Measurements from ENCODE around the gene OR11L1. TPM values are rescaled to one million over a fixed set of nuclear protein-coding genes. Genes with fewer than 3 reads are reported as not detected.

OR11L1 gene
- polyA plus RNA-seq, 1 of the 3 experiments (the other 2 are of a cell fraction), result not detected

- H3K36me3 ChIP-seq (replicated peaks in 1 of 2; ENCODE audit: control insufficient read depth in 1 of 2, insufficient read depth in 2 of 2, low read length in 1 of 2), result no peaks in the 10 kb centered on the region
- no peaks in the 10 kb centered on the region for H4K20me1 ChIP-seq (ENCODE audit: insufficient read depth)
- CTCF ChIA-PET, result no interaction called here
- POLR2A ChIA-PET, result no interaction called here
- H3K27ac ChIP-seq (ENCODE audit: low read depth in 2 of 2, low read length in 1 of 2), result no peak overlapping the region
- TF ChIP-seq ELF1 (IDR thresholded peaks at IDR 0.05) (no peak), YY1 (IDR thresholded peaks at IDR 0.05; ENCODE audit: low read depth) (no peak), USF1 (IDR thresholded peaks at IDR 0.05; ENCODE audit: borderline replicate concordance, low read depth) (no peak), TAF1 (IDR thresholded peaks at IDR 0.05; ENCODE audit: borderline replicate concordance, low read depth, low read length) (no peak), MEF2A (IDR thresholded peaks at IDR 0.05; ENCODE audit: borderline replicate concordance, low read depth) (no peak), JUND (IDR thresholded peaks at IDR 0.05) (no peak), RCOR1 (IDR thresholded peaks at IDR 0.05; ENCODE audit: low read length) (no peak), RFX5 (IDR thresholded peaks at IDR 0.05; ENCODE audit: low read length) (no peak), TCF12 (IDR thresholded peaks at IDR 0.05) (no peak), RAD21 (IDR thresholded peaks at IDR 0.05; ENCODE audit: low read length) (no peak), RXRA (IDR thresholded peaks at IDR 0.05; ENCODE audit: borderline replicate concordance, low read depth) (no peak), FOXJ3 (CRISPR knock-in tag; IDR thresholded peaks at IDR 0.05) (no peak), USF2 (IDR thresholded peaks at IDR 0.05; ENCODE audit: borderline replicate concordance, low read depth, low read length) (no peak)
- WGBS (ENCODE audit: low lambda C conversion rate), result 0% methylated on average over 5 of the region's 5 CpGs
- no peak overlapping the region for H3K4me3 ChIP-seq (ENCODE audit: low read depth in 2 of 2, low read length in 1 of 2)
- H2AFZ ChIP-seq (ENCODE audit: low read depth), result no peak overlapping the region
- no peaks in the 10 kb centered on the region for H3K9me2 ChIP-seq
- no peaks in the 10 kb centered on the region for H3F3A ChIP-seq (replicated peaks; ENCODE audit: insufficient read depth)
- no peaks in the 10 kb centered on the region for H3K79me2 ChIP-seq (ENCODE audit: insufficient read depth)
- H3K4me2 ChIP-seq, result no peak overlapping the region
- H3K4me1 ChIP-seq (ENCODE audit: control insufficient read depth in 1 of 2, insufficient read depth in 2 of 2, low read depth in 1 of 2, low read length in 1 of 2), result no peaks in the 10 kb centered on the region
- H3K9ac ChIP-seq, result no peak overlapping the region
- DNase-seq, result no peak
- H3K27me3 ChIP-seq (ENCODE audit: insufficient read depth), result no peaks in the 10 kb centered on the region
- H3K9me3 ChIP-seq, result no peaks in the 10 kb centered on the region
Measured at GRCh38 chr1:247845693-247846017, 4.0 kb upstream of the OR11L1 start.

- Histone ChIP-seq H3K4me1 (ENCODE audit: control insufficient read depth in 1 of 2, insufficient read depth in 2 of 2, low read depth in 1 of 2, low read length in 1 of 2) (no peaks in the 10 kb centered on the region), H4K20me1 (ENCODE audit: insufficient read depth) (no peaks in the 10 kb centered on the region), H3F3A (replicated peaks; ENCODE audit: insufficient read depth) (no peaks in the 10 kb centered on the region), H3K9ac (no peak overlapping the region), H3K27ac (ENCODE audit: low read depth in 2 of 2, low read length in 1 of 2) (no peak overlapping the region), H3K79me2 (ENCODE audit: insufficient read depth) (no peaks in the 10 kb centered on the region), H2AFZ (ENCODE audit: low read depth) (no peak overlapping the region), H3K4me2 (no peak overlapping the region), H3K27me3 (ENCODE audit: insufficient read depth) (no peaks in the 10 kb centered on the region), H3K9me3 (no peaks in the 10 kb centered on the region), H3K4me3 (ENCODE audit: low read depth in 2 of 2, low read length in 1 of 2) (no peak overlapping the region), H3K36me3 (replicated peaks in 1 of 2; ENCODE audit: control insufficient read depth in 1 of 2, insufficient read depth in 2 of 2, low read length in 1 of 2) (no peaks in the 10 kb centered on the region), H3K9me2 (no peaks in the 10 kb centered on the region)
- POLR2A ChIA-PET, result no interaction called here
- CTCF ChIA-PET, result no interaction called here
- 2% methylated on average over 12 of the region's 12 CpGs for WGBS (ENCODE audit: low lambda C conversion rate)
- no peak for DNase-seq
- TF ChIP-seq MEF2A (IDR thresholded peaks at IDR 0.05; ENCODE audit: borderline replicate concordance, low read depth), result no peak
- no peak for TF ChIP-seq EP300 (IDR thresholded peaks at IDR 0.05; ENCODE audit: borderline replicate concordance in 1 of 2, low read depth in 1 of 2, low read length in 1 of 2)
- TF ChIP-seq TEAD4 (IDR thresholded peaks at IDR 0.05; ENCODE audit: borderline replicate concordance, insufficient read depth), result no peak
- TF ChIP-seq SIN3A (IDR thresholded peaks at IDR 0.05; ENCODE audit: borderline replicate concordance, low read depth, low read length), result no peak
- no peak for TF ChIP-seq REST (IDR thresholded peaks at IDR 0.05; ENCODE audit: low read depth, low read length)
- TF ChIP-seq CHD2 (IDR thresholded peaks at IDR 0.05; ENCODE audit: low read length, partially characterized antibody), result no peak
- TF ChIP-seq CTCF (IDR thresholded peaks at IDR 0.05), result no peak
- TF ChIP-seq USF1 (IDR thresholded peaks at IDR 0.05; ENCODE audit: borderline replicate concordance, low read depth), result no peak
- TF ChIP-seq FOSL2 (IDR thresholded peaks at IDR 0.05; ENCODE audit: borderline replicate concordance, low read depth), result no peak
- TF ChIP-seq RCOR1 (IDR thresholded peaks at IDR 0.05; ENCODE audit: low read length), result no peak
- TF ChIP-seq EZH2phosphoT487 (IDR thresholded peaks at IDR 0.05; ENCODE audit: borderline replicate concordance, low read depth), result no peak
Measured at GRCh38 chr1:247845011-247845692, 3.5 kb upstream of the OR11L1 start.

Data from SK-N-SH (cell line).